Daoy (cell line): Measurements from ENCODE around the gene ZMYM2. TPM values are rescaled to one million over a fixed set of nuclear protein-coding genes. Genes with fewer than 3 reads are reported as not detected.

Experiments
- DNase-seq: peaks from one replicate; pipeline ENCODE4 v3.0.0-alpha.2; 2015; ENCODE audit warnings: low read depth
- total RNA-seq: library from RNA; depleted of rRNA; stranded (reverse); fragments of >200 nt; shearing (Covaris generic); gene quantifications from 2 replicates; pipeline ENCODE4 v1.2.3, GENCODE V29; 2014

ZMYM2 gene
- total RNA-seq, 1 experiment from 2014 or later, result 18.9 TPM

DNA sequence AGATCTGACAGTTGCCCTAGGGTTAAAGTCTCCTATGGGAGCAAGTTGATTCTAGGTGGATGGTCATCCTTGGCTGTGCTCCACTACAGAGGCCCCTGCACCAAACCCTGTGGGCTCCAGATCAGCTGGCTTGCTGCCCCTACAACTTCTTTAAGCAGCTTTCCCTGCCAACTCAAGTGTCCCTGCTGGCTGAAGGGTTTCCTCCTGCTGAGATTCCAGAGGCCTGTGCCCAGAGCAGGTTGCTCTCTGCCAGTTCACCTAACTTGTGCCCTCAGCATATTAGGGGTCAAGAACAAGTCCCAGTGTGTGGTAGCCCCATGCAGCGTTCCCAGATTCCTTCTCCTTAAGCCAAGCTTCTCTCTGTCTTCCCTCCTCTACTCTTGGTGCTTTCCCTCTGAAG, 85.6 kb downstream of the ZMYM2 start:
- DNase-seq, result no peak

DNA sequence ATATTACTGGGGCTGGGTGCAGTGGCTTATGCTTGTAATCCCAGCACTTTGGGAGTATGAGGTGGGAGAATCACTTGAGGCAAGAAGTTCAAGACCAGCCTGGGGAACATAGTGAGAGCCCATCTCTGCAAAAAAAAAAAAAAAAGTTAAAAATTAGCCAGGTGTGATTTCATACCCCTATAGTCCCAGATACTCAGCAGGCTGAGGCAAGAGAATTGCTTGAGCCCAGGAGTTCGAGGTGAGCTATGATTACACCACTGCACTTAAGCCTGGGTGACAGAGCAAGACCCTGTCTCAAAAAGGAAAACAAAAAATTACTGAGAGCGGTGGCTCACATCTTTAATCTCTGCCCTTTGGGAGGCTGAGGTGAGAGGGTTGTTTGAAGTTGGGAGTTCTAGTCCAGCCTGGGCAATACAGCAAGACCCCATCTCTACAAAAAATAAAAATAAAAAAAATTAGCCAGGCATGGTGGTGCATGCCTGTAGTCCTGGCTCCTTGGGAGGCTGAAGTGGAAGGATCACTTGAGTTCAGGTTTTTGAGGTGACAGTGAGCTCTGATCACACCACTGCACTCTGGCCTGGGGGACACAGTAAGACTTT, 87.5 kb downstream of the ZMYM2 start:
- no peak for DNase-seq

DNA sequence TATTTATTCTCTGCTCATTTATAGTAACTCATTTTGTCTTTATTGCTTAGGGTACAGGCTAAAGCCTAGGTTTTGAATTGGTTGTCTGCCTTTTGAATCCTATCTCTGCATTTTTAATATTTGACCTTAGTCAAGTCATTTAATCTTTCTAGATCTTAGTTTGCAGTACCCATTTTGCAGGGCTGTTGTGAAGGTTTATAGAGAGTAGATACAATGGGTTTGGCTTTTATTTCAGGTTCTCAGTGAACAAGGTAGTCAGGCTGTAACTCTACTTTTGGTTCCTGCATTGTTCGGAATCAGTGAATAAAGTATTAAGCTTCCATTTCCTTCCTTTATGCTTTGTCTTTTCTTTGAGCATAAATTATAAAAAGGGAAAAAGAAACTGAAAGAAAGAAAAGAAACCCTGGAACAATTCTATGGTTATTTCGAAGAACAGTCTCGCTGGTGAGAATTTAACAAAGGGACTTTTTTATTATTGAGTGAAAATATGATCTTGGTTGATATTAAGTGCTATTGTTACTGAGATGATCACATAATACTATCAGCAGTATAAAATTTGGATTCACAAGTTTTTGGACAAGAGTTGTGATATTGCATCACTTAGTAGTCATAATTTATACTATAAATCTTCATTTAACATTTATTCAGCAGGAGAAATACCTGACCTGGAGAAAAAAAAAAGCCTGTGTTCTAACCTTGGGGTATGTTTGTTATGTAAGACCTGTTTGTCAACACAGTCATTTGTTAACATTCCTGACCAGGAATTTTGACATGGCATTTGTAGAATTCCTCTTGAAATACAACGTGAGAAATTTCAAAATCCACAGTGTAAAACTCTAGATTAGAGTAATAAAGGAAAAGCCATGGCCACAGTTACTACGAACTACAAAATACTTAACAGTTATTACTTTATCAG, 91.3 kb downstream of the ZMYM2 start:
- no peak for DNase-seq

DNA sequence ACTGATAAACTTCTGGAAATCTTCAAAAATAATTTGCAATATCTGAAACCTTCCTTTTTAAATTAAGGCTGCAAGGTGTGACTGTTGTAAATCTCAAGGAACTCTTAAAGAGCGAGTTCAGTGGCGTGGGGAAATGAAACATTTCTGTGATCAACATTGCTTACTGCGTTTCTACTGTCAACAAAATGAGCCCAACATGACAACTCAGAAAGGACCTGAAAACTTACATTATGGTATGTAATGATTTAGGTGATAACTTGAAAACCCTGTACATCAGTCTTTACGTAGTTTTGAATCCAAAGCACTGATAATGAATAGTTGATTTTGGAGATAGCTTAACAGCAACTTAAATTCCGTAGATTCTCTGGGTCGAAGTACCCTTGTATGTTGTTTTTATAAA, 92.8 kb downstream of the ZMYM2 start:
- DNase-seq, result no peak

DNA sequence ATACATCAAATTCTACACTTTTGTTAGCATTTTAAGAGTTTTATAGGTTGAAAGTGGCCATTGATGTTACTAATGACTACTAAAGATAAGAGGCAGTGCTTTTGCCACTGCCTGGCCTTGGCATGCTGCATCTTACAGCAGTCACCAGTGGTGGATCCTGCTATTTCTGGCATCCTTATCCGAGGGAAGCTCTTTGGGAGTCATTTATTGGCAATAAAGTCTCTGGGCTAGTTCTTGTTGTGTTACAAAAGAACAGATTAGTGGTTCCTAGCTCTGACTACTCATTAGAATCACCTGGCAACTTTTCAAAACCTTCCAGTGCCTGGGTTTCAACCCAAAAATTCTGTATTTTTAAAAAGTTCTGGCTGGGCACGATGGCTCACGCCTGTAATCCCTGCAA, 94.5 kb downstream of the ZMYM2 start:
- no peak for DNase-seq

DNA sequence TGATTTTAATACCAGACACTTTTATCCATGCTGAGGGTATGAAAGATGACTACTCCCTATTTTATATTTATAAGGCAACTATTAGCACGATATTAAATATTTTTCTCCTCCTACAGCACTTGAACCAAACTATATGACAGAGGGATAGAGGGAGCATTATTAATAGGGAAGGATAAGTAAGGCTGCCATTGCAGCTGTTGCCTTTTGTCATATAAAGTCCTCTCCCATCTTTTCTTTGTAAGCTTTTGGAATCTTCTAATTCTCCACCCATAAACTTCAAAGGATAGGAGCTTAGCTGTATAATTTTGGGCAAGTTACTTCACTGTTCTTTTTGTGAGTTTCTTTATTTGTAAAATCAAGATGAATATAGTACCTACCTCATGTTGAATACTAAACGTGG, 95.4 kb downstream of the ZMYM2 start:
- no peak for DNase-seq

DNA sequence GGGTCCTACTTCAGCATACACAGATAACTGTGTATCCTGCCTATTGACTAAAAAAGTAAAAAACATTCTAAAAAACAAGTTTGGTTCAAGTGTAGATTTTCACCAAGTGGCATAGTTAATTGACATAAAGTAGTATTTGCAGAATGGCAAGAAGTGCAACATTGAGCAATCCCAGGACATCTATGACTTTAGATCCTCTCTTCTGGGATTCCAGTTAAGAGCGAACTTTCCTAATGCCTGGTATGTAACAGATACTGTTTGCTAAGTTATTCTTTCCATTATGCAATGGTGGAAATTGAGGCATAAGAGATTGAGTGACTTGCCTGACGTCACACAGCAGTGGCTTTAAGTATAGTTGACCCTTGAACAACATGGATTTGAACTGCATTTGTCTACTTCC, 96.1 kb downstream of the ZMYM2 start:
- no peak for DNase-seq

DNA sequence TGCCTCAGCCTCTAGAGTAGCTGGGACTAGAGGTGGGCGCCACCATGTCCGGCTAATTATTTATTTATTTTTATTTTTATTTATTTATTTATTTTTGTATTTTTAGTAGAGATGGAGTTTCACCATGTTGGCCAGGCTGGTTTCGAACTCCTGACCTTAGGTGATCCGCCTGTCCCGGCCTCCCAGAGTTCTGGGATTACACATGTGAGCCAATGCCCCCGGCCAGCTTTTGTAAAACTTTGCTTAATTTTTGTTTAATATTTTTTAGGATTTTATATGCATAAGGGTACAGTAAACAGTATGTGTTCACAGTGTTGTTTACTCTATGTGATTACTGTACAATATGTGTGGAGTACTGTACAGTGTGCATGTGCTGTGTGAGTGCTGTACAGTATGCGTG, 98.7 kb downstream of the ZMYM2 start:
- DNase-seq, result no peak

DNA sequence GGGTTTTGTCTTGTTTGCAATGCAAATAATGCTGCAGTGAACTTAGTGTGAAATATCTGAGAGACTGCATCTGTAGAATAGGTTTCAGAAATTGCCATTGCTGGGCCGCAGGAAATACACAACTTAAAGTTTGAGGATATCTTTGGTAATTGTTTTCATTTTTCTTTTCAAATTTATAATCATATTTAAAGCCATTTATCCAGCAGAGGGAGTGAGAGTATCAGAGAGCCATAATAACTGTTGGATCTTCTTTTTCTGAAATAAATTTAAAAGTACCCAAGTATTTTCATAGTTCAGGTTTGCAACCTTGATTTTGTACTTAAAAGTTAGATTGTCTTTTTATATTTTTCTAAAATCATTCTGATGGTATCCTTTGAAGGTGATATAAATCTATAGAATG, 99.4 kb downstream of the ZMYM2 start:
- no peak for DNase-seq

DNA sequence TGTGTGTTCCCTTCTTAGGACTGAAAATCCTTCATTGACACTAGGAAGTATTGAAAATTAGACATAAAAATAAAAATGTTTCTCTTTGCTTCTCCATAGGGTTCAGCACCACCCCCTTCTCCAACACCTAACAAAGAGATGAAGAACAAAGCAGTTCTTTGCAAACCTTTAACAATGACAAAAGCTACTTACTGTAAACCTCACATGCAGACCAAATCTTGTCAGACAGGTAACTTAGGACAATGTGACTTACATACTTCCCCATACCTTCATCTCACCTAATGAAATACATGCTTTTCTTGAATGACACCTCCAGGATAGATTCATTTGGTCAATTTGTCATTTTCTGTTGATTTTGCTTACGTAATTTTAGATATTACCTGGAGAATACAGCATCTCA, 99.9 kb downstream of the ZMYM2 start:
- no peak for DNase-seq

DNA sequence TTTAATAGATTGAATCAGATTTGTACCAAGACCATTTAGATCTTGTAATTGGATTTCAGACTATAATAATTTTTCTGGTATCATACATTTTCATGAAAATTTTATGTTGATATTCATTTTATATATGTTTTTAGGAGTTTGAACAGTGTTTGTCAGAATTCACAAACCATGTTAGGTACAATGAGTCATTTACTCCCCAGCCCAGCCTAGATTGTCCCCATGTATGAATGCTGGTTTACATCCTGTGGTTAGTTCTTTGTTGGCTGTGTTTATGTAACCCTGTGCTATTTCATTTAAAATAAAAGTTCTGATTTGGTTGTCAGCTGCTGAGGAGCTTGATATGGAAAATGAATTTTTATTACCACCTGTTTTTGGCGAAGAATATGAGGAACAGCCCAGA, 105.6 kb downstream of the ZMYM2 start:
- DNase-seq, result no peak

DNA sequence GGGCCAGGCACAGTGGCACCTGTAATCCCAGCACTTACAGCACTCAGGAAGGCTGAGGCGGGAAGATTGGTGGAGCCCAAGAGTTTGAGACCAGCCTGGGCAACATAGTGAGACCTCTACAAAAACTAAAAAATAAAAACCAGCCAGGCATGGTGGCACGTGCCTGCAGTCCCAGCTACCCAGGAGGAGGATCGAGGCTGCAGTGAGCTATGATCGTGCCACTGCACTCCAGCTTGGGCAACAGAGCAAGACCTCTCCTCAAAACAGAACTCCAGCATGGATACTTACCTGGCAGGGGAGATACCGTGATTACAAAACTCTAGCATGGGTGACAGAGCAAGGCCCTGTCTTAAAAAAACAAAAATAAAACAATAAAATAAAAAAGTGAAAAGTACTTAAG, 107.0 kb downstream of the ZMYM2 start:
- DNase-seq, result no peak

DNA sequence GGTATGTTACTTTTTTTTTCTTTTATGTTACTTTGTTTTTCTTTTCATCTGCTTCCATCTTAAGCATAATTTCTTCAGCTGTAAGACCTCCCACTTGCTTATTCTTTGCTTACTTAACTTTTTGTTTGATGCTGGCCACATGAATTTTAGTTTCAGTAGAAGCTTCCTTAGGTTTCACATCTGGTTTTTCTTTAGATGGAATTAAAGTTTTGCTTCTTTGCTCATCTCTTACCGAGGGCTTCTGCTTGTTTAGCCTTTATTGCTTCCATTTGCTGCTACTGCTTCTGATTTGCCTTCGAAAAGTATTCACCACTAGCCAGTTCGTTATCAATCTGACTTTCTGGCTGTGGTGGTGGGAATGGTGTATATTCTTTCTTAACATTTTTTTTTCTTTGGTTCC, 111.4 kb downstream of the ZMYM2 start:
- DNase-seq, result no peak

DNA sequence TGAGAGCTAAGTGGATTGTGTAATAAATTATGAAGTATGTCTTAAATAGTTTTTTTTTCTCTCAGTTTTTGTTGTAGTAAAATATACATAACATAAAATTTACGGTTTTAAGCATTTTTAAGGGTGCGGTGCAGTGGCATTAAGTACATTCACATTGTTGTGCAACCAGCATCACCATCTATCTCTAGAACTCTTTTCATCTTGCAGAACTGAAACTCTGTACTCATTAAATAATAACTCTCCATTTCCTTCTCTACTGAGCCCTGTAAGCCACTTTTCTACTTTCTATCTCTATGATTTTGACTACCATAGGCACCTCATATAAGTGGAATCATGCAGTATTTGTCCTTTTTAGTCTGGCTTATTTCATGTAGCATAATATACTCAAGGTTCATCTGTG, 115.2 kb downstream of the ZMYM2 start:
- no peak for DNase-seq

DNA sequence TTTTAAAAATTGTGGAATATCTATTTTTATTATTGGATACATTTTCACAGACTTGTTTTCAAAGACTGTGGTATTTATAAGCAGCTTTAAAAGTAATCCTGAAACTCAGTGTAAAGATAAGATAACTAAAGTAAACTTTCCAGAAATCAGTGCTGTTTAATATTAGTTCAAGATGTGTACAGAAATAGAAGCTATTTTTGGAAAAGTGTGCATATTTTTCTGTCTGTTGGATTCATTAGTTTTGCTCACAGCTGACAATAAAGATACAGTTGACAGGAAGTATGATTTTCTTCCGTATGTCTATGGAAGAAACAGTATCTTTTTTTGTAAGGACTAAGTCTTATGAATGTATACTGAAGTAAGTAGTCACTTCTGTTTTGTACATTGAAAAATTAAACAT, 116.4 kb downstream of the ZMYM2 start:
- no peak for DNase-seq

DNA sequence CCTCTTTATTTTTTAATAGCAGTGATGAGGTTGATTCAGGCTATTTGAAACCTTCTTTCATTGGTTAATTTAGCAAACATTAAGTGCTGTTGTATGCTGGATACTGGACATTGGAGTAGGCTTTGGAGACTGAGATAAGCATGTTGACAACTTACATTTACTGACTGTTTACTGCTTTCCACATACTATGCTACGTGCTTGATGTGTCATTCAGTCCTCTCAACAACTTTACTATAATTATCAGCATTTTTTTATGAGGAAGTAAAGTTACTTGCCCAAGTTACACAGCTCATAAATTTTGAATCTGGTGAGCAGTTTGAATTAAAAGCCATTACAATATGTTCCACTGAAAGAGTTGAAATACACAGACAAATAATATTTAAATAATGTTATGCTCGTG, 118.6 kb downstream of the ZMYM2 start:
- DNase-seq, result no peak

DNA sequence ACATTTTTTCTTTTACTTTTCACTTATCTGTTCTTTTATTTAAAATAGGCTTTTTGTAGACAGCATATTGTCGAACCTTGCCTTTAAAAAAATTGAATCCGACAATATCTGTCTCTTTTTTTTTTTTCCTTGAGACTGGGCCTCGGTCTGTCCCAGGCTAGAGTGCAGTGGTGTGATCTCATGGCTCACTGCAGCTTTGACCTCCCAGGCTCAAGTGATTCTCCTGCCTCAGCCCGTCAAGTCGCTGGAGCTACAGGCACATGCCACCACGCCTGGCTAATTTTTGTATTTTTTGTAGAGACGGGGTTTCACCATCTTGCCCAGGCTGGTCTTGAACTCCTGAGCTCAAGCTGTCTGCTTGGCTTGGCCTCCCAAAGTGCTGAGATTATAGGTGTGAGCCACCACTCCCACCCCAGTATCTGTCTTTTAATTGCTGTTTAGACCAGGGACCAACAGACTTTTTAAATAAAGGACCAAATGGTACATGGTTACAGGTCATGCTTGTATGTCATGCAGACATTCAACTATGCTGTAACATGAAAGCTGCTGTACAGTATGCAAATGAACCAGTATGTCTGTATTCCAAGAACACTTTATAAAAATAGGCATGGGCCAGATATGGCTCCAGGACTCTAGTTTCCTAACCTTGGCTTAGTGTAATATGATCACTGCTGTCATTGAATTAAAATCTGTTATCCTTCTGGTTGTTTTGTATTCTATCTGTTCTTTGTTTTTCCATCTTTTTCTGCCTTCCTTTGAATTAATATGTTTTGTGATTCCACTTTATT, 122.0 kb downstream of the ZMYM2 start:
- DNase-seq, result no peak

DNA sequence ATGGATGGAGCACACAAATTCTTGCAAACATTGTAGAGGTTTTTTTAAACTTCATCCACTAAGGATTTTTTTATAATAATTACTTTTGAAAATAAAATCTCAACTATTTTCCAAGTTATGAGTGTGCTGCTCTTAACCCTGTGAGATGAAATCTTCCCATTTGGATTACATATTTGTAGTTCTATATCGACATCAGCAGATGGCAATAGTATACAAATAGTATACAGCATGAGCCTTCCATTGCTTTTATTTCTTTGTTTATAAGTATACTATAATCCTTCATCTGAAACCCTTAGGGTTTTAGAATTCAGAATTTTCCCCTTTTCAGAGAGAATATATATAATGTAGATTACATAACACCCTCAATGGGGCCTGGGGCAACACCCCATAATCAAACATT, 131.8 kb downstream of the ZMYM2 start:
- no peak for DNase-seq

DNA sequence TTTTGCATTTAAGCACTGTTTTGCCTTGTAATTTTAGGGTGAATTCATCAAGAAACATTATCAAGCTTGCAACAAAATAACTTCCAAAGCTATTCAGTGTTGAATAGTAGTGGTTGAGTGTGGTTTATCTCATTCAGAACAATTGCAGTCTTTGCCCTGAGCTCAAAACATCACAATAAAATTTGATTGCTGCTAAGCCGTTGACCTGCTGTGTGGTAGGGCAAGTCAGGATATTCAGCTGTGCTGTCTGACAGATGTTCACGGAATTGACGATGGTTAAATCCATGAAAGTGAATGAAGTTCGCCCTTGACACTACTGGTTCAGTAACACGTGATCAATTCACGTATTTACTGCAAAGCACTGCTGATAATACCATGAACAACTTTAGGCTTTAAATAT, 135.4 kb downstream of the ZMYM2 start:
- no peak for DNase-seq

DNA sequence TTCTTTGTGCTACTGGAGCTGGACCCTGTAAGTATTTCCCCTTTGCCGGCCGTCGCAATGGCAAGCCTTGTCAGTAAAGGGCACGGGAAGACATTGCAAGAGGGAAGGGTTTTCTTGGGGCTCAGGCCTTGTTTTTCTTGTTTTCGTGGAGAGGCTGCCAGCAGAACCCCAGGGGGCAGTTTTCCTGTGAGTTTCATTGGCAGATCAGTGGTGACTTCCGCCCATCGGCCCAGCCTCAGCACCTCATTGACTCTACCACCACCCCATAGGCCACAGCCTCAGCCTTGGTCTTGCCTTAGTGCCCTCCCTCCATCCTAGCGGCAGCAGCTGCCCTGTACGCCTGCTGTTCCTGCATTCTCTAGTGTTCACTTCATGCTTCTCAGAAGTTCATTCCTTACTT, 140.8 kb downstream of the ZMYM2 start:
- no peak for DNase-seq

DNA sequence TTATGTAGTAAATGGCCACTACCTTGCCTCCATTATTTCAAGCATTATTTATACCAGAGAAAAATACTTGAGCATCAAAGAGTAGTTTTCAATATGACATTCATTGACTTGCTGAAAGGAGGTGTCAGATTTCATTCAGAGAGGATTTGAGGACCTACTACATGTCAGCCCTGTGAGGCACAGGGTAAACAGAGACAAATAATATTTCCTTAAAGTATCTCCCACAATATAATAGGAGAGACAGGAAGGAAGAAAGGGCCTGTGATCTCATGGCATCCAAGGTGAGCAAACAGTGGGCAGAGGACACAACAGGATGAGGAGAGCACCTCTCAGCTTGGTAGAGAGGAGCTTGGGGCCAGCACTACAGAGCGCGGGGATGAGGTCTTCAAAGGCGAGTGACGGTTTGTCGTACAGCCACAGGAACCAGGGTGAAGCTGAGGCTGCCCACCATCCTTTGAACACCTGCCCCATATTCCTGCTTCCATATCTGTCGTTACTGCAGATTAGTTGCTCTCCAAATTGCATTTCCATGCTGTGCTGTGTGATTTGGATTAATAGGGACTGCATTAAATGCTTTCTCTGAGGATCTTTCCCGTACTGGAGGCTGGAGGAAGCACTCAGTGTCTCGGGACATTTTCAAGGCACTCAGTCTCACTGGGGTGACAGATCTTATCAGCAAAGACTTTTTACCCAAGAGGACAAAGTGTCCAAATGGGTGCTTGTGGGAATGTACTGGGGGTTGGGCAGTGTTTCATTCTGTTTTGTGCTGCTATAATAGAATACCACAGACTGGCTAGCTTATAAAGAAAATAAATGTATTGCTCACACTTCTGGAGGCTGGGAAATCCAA, 143.2 kb downstream of the ZMYM2 start:
- DNase-seq, result no peak
